LNCAP (cell line): ENCODE results near the gene NRG4.
A peak's percentile ranks its signal among the peaks of the same experiment; 100 is the strongest.

Experiments used
- CTCF ChIP-seq: fragments of 450-650 bp; IDR thresholded peaks from 2 replicates; pipeline ENCODE4 v1.5.1; 2017; ENCODE audit warnings: mild to moderate bottlenecking

NRG4 gene

GRCh38 chr15:76011627-76012551 lies at the start of gene NRG4:
NRG4 (minus strand) TSS chr15:76012424; CDS start chr15:76011230, 1,194 bp downstream.
- TF ChIP-seq CTCF: no peak

- TF ChIP-seq CTCF: no peak
Observed at GRCh38 chr15:76061700-76062099, 49.5 kb upstream of the NRG4 start.

- no peak for TF ChIP-seq CTCF
Observed at GRCh38 chr15:76060118-76060989, 48.1 kb upstream of the NRG4 start.

GRCh38 chr15:76059320-76060117 lies 47.3 kb upstream of the NRG4 start, which contains the start of gene TMEM266:
TMEM266 (plus strand) TSS chr15:76059985; CDS start chr15:76134264, 74,279 bp downstream.
- TF ChIP-seq CTCF: no peak

GRCh38 chr15:76058714-76059319 lies 46.6 kb upstream of the NRG4 start:
- peak; percentile 30; the same call in 1 of the 2 replicates for TF ChIP-seq CTCF

GRCh38 chr15:76057332-76058000 lies 45.2 kb upstream of the NRG4 start:
- peak; percentile 73 for TF ChIP-seq CTCF
